ENCODE measurements around the gene TAS1R2.

TAS1R2 gene

DNA sequence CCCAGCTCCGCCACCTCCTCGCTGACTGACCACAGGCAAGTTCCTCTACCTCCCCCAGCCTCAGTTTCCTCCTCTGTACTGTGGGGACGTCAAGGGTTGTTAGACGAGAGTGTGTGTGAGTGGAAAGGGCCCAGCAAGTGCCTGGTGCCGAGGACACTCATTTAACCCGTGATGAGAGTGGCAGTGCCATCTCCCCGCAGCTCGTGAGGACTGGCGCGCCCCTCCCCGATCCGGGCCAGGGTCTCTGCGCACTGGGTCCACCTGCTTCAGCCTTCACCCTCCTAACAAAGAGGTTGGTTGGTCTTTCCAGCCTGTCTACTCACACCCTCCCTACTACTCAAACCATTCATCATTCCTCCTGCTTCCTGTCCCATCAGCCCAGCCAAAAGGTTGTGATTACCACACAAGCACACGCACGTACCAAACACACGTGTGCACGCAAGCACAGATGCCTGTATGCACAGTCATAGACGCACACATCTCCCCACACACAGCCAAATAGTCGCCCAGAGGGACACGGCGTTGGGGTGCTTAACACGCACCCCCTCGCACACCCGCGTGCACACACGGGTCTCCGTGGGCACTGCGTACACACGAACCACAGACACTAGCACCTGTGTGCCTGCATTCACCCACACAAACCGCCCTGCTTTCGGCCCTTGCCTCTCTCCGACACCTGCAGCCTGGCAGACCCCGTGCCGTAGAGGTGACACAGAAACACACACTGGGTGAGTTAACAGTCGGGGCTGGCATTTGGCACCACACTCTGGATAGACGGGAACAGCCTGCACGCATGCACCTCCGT is 39.3 kb downstream of the TAS1R2 start:
- no peak for DNase-seq (ENCODE audit: low read depth)

DNA sequence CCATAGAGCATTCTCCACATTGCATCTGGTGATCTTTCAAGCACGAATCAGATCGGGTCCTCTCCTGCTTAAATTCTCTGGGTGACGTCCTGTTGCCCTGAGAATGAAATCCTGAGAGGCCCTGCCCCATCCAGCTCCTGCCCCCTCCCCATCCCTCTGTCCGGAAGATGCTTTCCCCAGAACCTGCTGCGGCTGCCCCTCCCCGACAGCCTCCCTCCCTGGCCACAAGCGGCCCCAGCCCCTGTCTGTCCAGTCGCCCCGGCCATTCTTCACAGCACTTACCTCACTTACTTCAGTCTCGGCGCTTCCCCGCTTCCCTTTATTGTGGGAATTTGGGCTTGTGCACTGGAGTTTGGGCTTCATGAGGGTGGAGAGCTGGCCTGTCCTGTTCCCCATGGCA is 40.3 kb downstream of the TAS1R2 start:
- no peak for DNase-seq (ENCODE audit: low read depth)

DNA sequence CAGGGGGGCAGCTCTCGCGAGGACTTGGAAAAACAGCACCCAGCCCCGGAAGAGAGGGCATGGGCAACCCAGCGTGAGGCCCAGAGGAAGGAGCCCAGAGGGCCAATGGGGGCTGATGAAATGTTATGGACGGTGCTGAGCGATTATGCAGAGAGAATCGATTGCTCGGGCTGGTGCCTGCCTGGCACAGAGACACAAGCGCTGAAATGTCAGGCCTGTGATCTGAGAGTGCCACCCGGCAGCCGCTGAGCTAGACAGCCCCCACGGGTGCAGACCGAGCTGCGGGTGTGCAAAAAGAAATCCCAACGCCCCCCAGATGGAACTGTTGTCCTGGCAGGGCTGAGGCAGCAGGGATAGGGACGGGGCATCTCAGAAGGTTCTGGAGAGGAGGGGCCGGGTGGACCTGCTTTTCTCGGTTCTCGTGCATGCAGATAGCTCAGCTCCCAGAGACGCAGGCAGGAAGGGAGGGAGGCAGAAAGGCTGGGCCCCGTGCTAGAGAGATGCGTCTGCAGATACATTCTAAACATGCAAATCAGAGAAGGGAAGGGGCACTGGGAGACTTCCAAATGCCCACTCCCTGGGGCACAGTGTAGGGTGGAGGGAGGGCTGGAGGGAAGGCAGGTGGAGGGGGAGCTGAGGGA is 41.5 kb downstream of the TAS1R2 start:
- DNase-seq (ENCODE audit: low read depth), result no peak

DNA sequence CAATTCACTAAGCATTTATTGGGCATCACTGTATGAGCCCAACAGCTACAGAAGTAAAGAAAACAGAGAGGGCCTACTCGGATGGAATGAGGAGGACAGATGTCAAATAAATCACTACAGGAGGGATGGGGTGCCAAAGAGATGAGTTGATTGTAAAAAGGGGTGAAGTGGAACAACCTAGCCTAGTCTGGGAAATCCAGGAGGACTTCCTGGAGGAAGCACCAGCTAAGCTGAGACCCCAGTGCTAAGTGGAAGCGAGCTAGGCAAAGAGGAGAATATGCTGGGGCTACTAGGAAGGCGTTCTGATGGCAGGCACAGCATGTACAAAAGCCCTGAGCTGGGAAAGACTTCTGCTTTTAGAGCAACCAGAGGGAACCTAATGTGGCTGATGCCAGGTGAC is 42.1 kb downstream of the TAS1R2 start:
- DNase-seq (ENCODE audit: low read depth), result no peak

DNA sequence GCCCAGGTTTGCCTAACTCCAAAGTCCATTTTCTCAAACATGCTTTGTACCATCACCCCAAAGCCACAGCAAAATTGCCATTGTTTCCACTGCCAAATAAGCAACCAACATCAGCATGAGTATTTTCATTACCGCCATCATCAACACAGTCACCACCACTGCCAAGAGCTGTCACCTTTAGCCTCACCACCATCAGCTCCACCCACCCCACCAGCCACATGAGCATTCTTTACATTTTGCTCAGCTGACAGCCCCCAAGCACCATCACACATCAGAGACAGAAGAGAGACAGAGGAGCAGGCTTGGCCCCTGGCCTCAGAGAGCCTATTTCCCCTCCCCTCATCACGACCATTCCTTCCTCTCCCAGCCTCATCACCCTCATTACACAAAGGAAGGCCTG is 42.7 kb downstream of the TAS1R2 start:
- no peak for DNase-seq (ENCODE audit: low read depth)

DNA sequence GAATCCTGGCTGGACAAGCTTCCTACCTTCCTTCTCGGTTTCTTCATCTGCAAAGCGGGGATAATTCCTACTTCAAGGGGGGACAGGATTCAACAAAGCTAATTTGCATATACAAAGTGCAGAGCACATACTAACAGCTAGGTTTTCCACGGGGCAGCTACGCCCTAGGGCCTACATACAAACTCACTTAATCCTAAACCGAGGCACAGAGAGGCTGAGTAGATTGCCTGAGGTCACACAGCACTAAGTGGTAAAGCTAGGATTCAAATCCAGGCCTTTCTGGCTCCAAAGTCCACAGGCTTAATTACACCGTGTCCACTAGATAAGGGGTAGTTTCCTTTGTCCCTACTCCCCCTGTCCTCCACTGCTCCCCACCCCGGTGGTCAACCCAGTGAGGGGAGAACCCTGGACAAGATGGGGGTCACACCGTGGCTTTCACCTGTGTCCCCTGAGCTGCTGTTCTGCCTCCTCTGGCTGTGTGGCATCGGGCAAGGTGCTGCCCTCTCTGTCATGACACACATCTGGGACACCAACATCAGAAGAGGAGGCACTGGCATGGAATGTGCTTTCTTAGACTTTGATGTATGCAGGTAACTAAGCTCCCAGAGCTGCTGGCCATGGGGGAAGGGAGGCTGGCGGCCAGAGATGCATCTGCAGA is 44.5 kb downstream of the TAS1R2 start:
- no peak for DNase-seq (ENCODE audit: low read depth)

DNA sequence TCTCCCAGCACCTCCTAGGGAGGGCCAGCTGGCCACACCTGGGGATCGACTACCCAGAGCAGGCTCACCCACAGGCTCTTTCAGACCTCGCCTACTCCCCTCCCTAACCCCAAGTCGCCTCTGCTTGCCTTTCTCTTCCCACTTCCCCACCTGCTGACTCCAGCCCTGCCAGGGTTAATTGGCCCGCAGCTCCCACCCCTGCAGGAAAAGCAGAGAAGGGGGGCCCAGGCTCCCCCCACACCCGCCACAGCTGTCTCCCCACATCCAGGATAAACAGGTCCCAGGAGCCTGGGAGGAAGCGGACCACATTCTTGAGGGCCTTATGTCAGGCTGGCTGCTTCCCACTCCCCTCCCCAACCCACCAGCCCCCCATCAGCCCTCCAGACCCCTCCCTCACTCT is 45.0 kb downstream of the TAS1R2 start:
- DNase-seq (ENCODE audit: low read depth), result no peak

DNA sequence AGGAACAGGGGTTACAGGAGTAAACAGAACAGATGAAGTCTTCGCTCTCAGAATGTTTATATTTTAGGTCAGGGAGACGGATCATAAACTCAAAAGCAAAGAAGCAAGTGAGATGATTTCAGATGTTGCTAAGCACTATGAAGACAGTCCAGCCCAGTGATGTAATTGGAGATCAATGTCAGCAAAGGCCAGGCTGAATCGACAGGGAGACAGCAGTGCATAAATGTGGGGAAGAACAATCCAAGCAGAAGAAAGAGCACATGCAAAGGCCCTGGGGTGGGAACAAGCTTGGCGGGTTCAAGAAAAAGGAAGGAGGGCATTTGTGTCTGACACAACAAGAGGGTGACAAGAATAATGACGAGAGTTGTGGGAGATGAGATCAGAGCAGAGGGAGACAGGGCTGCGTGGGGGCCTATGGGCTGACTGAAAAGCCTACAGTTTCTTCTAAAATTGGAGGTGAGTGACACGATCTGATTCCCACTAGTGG is 47.0 kb downstream of the TAS1R2 start:
- DNase-seq (ENCODE audit: low read depth), result no peak

DNA sequence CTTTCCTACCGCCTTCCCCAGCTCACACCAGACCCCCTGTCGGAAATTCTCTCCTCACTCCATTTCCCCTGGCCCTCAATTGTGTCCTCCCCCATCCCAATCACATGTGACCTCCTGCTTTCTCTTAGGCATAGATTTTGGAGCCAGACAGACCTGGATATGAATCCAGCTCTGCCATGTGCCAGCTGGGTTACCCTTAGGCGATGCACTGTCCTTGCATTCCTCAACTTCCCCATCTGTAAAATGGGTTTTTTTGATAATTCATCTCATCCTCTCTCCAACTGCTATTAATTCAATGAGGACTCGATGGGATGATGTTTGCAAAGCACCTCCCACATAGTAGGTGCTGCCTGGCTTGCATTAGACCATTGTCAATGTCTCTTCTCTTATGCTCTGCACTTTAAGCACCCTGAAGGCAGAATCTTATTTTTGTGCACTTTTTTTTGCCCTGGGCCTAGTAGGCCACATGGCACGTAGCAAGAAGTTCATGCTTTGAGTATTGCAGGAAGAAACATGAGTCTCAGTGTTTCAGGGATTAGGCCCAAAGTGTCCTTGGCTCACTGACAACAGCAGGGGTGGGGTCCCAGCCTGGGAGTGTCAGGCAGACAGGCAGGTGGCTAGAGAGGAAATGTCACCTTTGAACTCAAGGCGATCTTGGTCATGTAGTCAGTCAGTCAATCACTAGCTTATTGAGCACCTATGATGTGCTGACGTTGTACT is 47.6 kb downstream of the TAS1R2 start:
- no peak for DNase-seq (ENCODE audit: low read depth)

DNA sequence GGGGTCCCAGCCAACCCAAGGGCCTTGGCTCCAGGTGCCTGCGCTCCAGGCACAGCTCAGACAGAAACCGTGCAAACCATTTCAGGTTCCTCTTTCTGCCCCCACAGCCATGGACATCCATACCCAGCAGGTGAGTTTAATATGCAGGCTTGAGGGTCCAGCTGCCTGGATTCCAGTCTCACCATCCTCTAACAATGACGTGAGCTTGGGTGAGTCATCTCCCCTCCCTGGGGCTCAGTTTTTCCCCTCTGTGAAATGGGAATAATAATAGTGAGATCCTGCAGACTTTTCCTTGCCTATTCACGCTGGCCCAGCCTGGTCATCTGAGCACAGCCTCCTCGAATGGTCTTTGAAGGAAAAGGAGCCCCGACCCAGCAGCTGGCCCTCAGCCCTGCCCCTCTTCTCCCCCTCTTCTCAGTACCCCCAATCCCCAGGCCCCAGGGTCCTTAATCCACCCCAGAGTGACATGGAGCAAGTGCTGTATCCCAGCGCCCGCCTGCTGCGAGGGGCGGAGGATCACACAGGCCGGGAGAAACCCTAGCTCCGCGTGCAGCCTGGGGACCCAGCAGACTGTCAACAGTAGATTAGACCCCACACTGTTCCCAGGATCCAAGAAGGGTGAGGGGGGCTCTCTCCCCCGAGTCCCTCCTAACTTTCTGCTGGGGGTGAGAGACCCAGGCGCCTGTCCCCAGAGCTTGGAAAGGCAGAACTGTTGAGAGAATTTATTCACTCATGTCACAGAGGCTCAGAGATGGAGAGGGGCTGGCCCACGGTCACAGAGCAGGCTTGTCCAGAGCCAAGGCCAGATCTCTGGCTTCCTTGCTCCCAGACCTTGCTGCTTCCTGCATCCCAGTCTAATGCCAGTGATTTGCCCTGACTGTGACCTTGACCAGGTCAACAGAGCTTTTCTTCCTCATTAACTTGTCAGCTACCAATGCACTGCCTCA is 49.2 kb downstream of the TAS1R2 start:
- DNase-seq (ENCODE audit: low read depth), result no peak

DNA sequence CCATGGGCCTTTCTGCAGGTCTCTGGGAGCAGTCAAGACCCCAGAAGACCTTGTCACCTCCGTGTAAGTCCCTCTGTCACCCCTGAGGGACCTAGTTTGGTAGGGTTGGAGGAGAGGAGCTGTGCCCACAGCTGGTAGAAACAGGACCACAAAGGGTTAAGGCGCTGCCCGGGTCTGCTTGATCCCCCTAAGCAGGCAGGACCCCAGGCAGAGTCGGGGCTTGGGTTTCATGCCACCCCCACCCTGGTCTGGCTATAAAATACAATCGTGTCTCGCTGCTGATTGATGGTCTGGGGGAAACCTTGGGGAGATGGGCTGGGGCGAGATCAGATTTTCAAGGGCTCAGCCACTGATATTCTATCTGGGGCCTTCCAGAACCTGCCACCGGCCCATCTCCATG is 50.9 kb downstream of the TAS1R2 start:
- DNase-seq (ENCODE audit: low read depth), result no peak

DNA sequence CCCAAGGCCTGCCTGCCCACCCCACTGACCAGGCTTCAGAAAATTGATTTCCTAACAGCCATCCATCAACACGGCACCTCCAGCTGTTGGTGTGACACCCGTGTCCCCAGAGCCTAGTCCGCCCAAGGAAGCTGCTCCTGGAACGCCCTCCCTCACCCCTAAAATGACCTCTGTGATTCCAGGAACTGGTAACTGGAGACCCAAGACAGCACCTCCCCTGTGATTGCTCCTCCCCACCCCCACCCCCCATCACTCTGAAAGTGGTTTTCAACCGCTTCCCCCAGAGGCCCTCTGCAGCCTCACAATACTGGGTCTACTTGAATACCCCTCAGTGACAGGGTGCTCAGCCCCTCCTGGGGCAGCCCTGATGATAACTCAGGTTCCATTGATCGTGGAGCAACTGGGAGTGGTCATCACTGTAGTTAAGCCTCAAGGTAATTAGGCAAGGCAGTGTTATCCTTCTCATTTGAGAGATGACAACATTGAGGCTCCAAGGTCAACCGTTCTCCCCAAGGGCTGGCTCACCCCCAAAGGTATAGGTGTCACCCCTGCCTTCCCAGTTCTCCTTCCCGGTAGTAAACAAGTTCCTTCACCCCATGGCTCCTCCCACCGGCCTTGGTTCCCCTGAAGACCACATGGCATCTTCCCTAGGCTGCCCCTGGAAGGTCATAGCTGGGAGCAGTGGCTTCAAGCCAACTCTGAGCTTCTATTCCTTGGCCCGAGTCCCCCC is 52.0 kb downstream of the TAS1R2 start:
- no peak for DNase-seq (ENCODE audit: low read depth)

DNA sequence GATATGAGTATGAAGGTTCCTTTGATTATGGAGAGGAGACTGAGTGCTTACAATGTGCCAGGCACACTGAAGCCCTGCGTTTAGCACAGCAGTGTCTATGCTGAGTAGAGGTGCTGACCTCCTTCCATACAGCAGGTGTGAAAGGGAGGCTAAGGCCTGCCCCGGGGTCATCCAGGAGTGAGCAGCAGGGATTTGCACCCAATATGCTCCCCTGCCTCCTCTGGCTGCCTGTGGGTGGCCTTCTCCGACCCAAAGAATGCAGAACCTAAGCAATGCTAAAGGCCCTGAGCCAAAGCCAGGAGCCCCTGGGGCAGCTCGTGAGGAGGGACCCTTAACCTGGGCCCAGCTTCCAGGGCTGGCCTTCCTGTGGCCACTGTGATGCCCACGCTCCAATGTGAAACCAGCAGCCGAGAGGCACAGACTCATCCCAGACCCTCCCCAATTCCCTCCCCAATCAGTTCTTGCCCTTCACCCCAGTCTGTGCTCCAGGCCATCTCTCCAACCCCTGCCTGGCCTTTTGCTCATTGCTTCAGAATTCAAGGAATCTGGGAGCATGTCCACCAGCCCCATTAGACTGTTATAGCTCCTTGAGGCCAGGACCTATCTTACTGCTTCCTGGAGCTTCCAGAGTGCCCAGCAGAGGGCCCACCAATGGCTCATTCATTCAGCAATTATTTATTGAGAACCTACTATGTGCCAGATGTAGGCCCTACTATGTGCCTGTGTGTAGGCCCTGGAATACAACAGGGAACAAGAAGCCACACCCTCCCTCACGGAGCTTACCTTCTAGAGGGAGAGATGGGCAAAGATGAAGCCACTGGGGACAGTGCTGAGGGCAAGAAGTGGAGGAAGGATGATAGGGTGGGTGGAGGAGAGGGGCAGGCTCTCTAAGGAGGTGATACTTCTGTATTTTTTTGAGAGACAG is 53.3 kb downstream of the TAS1R2 start:
- DNase-seq (ENCODE audit: low read depth), result no peak

DNA sequence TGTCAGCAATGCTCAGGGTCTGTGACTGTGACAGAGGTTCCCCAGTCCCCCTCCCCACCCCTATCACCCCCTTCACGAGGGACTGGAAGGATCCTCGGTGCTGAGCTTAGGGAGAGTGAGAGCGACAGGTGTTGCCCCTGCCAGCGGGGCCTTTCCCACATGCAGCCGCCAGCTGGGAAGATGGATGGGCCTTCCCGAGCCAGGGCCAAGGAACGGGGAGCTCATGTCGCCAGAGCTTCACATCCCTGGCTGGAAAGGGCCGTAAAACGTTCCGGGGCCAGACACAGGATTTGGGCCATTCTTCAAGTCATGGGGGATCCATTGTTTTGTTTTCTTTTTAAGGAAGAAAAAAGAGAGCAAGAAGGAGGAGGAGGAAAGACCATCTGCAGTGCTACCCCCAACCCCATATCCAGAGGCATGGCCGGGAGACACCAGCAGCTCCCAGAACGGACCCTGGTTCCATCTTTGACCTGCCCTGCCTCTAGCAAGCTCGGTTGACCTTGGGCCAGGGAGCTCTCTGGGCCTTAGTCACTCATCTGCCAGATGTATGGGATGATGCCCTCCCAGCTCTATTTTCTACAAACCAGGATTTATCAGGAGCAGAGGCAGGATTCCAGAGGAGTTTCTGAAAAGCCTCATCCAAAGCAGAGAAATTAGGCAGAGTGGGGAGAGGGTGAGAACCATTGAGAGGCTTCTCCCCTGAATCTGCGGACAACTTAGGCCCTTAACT is 54.1 kb downstream of the TAS1R2 start:
- DNase-seq (ENCODE audit: low read depth), result no peak

DNA sequence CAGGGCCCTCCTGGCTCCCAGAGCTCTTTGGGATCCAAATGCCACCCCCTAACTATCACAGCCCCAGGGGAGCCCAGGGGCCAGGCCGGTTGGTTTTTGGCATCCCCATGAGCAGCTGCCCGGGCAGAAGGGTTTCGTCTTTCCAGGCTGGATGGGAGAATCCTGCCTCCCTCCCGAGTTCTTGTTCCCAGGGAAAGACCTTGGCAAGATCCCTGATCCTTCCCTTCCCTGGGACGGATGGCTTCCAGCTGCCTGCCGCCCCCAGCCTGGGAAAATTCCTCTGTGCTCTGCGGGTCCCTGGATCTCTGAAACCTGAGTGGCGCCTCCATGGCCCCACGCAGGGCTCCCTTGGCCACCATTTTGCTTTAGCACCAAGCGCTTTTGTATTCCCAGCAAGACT is 55.6 kb downstream of the TAS1R2 start:
- no peak for DNase-seq (ENCODE audit: low read depth)

DNA sequence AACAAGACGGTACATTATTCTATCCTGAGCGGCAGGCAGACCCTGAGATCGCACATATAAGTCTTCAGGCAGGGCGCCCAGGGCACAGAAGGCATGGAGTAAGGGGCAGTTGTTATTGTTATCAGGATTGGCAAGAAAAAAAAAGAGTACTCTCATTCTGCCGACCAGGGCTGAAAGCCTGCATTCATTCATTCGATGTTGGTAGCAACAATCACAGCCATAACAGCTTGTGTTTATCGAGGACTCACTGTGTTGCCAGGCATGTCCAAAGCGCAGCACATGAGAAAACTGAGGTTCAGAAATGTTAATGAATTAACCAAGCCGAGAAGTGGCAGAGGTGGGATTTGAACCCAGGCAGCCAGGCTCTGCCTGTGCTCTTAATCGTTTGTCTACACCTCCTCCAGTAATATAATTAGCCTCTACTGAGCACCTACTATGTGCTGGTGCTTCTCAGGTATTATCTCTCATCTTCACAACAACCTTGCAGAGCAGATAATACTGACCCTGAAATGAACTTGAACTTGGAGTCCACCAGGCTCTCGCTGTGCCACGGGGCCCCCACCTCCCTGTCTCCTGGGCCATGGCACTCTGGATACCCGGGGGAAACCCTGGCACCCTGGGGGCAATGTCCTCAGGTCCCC is 56.2 kb downstream of the TAS1R2 start:
- DNase-seq (ENCODE audit: low read depth), result no peak

DNA sequence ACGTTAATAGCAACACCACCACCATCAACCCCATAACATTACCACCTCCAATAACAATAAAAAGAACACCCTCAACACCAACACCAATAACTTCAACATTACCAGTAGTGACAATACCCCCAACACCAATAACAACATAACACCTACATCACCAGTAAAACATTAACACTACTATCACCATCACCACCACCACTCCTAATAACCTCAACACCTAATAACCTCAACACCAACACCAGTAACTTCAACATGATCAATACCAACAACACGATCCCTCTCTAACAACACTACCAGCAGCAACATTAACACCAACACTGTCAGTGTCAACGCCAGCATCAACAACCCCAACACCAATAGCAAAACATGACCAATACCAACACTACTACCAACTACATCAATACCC is 57.2 kb downstream of the TAS1R2 start:
- no peak for DNase-seq (ENCODE audit: low read depth)

DNA sequence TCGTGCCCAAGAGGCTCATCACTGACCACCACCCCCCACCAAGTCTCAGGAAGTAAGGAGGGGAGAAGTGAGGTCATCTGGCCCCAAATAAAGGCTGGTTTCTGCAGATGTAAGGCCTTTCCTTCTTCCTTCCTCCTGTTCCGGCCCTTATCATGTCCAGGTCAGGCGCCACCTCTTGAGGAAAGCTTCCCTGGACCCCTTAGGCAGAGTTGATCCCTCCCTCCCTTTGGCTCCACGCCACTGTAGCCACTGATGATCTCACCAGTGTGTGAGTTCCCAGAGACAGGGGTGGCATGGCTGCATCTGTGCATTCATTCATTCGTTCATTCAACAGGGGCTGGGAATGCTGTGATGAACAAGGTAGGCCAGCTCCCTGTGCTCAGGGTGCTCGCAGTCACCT is 59.2 kb downstream of the TAS1R2 start:
- DNase-seq (ENCODE audit: low read depth), result no peak

Data from stimulated activated CD4-positive, alpha-beta T cell treated with anti-CD3 and anti-CD28 coated beads, Interleukin-2, amount 100 ng/mL, for 4 hours (primary cell).